Mesenchymal stem cell (in vitro differentiated cells and primary cell): ENCODE results near the gene SPG11.
"Not testable (repeated sequence)": the region's sequence is repeated elsewhere in the genome, so short reads cannot be mapped to it uniquely, and the experiment has no call there.

Experiments used
- DNase-seq: peaks from one replicate; pipeline ENCODE4 v3.0.0-alpha.2; 2013
- H2AFZ ChIP-seq: one replicate; pipeline ENCODE4 v1.6.1; 2013; ENCODE audit warnings: low read depth, mild to moderate bottlenecking, control low read depth, inconsistent platforms, low read length, moderate library complexity
- H2AK5ac ChIP-seq: 2 replicates; pipeline ENCODE4 v1.6.1; 2013; ENCODE audit warnings: low read length, moderate library complexity, mild to moderate bottlenecking, inconsistent platforms; ENCODE audit not compliant: severe bottlenecking
- H2BK120ac ChIP-seq: one replicate; pipeline ENCODE4 v1.6.1; 2013; ENCODE audit warnings: low read depth, mild to moderate bottlenecking, inconsistent platforms, low read length, moderate library complexity
- H2BK12ac ChIP-seq, 2 experiments: one replicate each; pipeline ENCODE4 v1.6.1; 2013; ENCODE audit warnings: inconsistent platforms in 2 of 2, low read length in 2 of 2, mild to moderate bottlenecking in 2 of 2, moderate library complexity in 2 of 2, control low read depth in 1 of 2
- H2BK15ac ChIP-seq: one replicate; pipeline ENCODE4 v1.6.1; 2013; ENCODE audit warnings: mild to moderate bottlenecking, low read depth, inconsistent platforms; ENCODE audit not compliant: poor library complexity, severe bottlenecking
- H2BK5ac ChIP-seq: 2 replicates; pipeline ENCODE4 v1.6.1; 2013; ENCODE audit warnings: low read depth, mild to moderate bottlenecking, low read length, control low read depth, inconsistent platforms; ENCODE audit not compliant: poor library complexity, severe bottlenecking
- H3K14ac ChIP-seq, 2 experiments: one replicate each; pipeline ENCODE4 v1.6.1; 2013; ENCODE audit warnings: inconsistent platforms in 2 of 2, low read length in 2 of 2, control low read depth in 1 of 2, mild to moderate bottlenecking in 1 of 2, moderate library complexity in 1 of 2
- H3K18ac ChIP-seq, 2 experiments: one replicate each; pipeline ENCODE4 v1.6.1; 2013; ENCODE audit warnings: inconsistent platforms in 2 of 2, low read length in 2 of 2, control low read depth in 1 of 2, low read depth in 1 of 2, mild to moderate bottlenecking in 1 of 2
- H3K23ac ChIP-seq, 2 experiments: one replicate each; pipeline ENCODE4 v1.6.1; 2013; ENCODE audit warnings: inconsistent platforms in 2 of 2, low read length in 2 of 2, mild to moderate bottlenecking in 2 of 2, moderate library complexity in 2 of 2, control low read depth in 1 of 2
- H3K27ac ChIP-seq: 2 replicates; pipeline ENCODE4 v1.5.1; 2013; ENCODE audit warnings: mild to moderate bottlenecking, moderate library complexity, low read length, control low read depth, inconsistent platforms; ENCODE audit not compliant: poor library complexity, severe bottlenecking
- H3K27me3 ChIP-seq, 2 experiments: 2 replicates each; pipeline versions ENCODE4 v1.6.1 to v1.7.0; 2013; ENCODE audit warnings: low read length in 2 of 2, mild to moderate bottlenecking in 2 of 2, moderate library complexity in 2 of 2, control low read depth in 1 of 2, inconsistent platforms in 1 of 2; ENCODE audit not compliant: control insufficient read depth in 1 of 2, insufficient read depth in 1 of 2
- H3K36me3 ChIP-seq, 2 experiments: 2 replicates each; pipeline versions ENCODE4 v1.6.1 to v1.7.0; 2013; ENCODE audit warnings: low read length in 2 of 2, control low read depth in 1 of 2, inconsistent platforms in 1 of 2, low read depth in 1 of 2, mild to moderate bottlenecking in 1 of 2; ENCODE audit not compliant: insufficient read depth in 2 of 2, control insufficient read depth in 1 of 2
- H3K4ac ChIP-seq, 2 experiments: one replicate each; pipeline ENCODE4 v1.6.1; 2013; ENCODE audit warnings: inconsistent platforms in 2 of 2, low read length in 2 of 2, mild to moderate bottlenecking in 2 of 2, moderate library complexity in 2 of 2, control low read depth in 1 of 2, low read depth in 1 of 2
- H3K4me1 ChIP-seq: 2 replicates; pipeline ENCODE4 v1.6.1; 2013; ENCODE audit warnings: low read depth, low read length, control low read depth; ENCODE audit not compliant: control insufficient read depth, insufficient read depth
- H3K4me2 ChIP-seq: 2 replicates; pipeline ENCODE4 v1.6.1; 2013; ENCODE audit warnings: low read length, mild to moderate bottlenecking, inconsistent platforms; ENCODE audit not compliant: poor library complexity, severe bottlenecking
- H3K4me3 ChIP-seq, 2 experiments: 2 replicates each; pipeline versions ENCODE4 v1.5.1 to v1.7.0; 2013; ENCODE audit warnings: low read length in 2 of 2, mild to moderate bottlenecking in 2 of 2, control low read depth in 1 of 2, low read depth in 1 of 2; ENCODE audit not compliant: insufficient read depth in 1 of 2
- H3K79me1 ChIP-seq: replicated peaks from 2 replicates; pipeline ENCODE4 v1.6.1; 2013; ENCODE audit warnings: mild to moderate bottlenecking, control low read depth, low read length, inconsistent platforms; ENCODE audit not compliant: poor library complexity, severe bottlenecking
- H3K9ac ChIP-seq: 2 replicates; pipeline ENCODE4 v1.7.0; 2013; ENCODE audit warnings: mild to moderate bottlenecking, low read length, moderate library complexity
- H3K9me3 ChIP-seq: 2 replicates; pipeline ENCODE4 v1.7.0; 2013; ENCODE audit warnings: mild to moderate bottlenecking, low read length; ENCODE audit not compliant: control insufficient read depth
- H4K8ac ChIP-seq: one replicate; pipeline ENCODE4 v1.6.1; 2013; ENCODE audit warnings: inconsistent platforms, mild to moderate bottlenecking, low read length, moderate library complexity
- H4K91ac ChIP-seq: one replicate; pipeline ENCODE4 v1.6.1; 2013; ENCODE audit warnings: mild to moderate bottlenecking, low read length, inconsistent platforms
- WGBS: methylation state at CpG from one replicate; pipeline ENCODE4 v1.1.7; 2013; ENCODE audit warnings: mixed read lengths; 5-methylcytosine and 5-hydroxymethylcytosine counted together

SPG11 gene

DNA sequence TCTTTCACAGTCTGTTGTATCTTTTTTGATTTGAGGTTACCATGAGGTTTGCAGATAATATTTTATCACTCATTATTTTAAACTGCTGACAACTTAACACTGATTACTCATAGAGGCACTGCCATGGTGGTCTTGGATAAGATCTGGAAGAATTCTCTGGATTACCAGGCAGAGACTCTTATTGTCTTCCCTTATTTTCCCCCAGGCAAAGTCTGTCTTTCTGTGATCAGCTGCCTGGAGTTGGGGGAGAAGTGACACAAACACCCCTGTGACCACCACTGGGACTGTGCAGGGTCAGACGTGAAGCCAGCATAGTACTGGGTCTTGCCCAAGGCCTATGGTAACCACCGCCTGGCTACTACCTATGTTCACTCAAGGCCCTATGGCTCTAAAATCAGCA is 42.9 kb upstream of the SPG11 start:
- H3K23ac ChIP-seq: no peak overlapping the region
- H2BK12ac ChIP-seq: no peak overlapping the region
- H3K18ac ChIP-seq: no peak overlapping the region
- H3K4ac ChIP-seq: no peak overlapping the region
- no peak overlapping the region for H3K9ac ChIP-seq
- no peak overlapping the region for H3K4me2 ChIP-seq
- no peak overlapping the region for H3K14ac ChIP-seq
- no peak overlapping the region for H2AK5ac ChIP-seq
- no peak overlapping the region for H2BK15ac ChIP-seq
- H3K36me3 ChIP-seq: peaks cover 0 to 4% of the 10 kb centered on the region in 2 experiments
- peaks cover 3% of the 10 kb centered on the region for H3K79me1 ChIP-seq
- H3K27ac ChIP-seq: no peak overlapping the region
- WGBS: 94% methylated on average over 2 of the region's 2 CpGs
- no peak overlapping the region for H3K4me3 ChIP-seq
- no peak overlapping the region for H2BK5ac ChIP-seq
- no peaks in the 10 kb centered on the region for H3K4me1 ChIP-seq
- H4K8ac ChIP-seq: no peak overlapping the region
- no peaks in the 10 kb centered on the region for H3K27me3 ChIP-seq
- no peak overlapping the region for H2BK120ac ChIP-seq
- DNase-seq: no peak
- no peak overlapping the region for H4K91ac ChIP-seq
- peaks cover 3% of the 10 kb centered on the region for H3K9me3 ChIP-seq
- H2AFZ ChIP-seq: no peak overlapping the region

DNA sequence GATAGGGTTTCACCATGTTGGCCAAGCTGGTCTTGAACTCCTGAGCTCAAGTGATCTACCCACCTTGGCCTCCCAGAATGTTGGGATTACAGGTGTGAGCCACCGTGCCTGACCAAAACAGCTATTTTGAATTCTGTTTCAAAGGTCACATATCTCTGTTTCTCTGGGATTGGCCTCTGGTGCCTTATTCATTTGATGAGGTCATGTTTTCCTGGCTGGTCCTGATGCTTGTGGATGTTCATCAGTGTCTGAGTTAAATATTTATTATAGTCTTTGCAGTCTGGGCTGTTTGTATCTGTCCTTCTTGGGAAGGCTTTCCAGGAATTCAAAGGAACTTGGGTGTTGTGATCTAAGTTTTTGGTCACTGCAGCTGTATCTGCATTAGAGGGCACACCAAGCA is 42.5 kb upstream of the SPG11 start:
- H2BK120ac ChIP-seq: no peak overlapping the region
- H2AFZ ChIP-seq: no peak overlapping the region
- no peak overlapping the region for H3K27ac ChIP-seq
- H2BK12ac ChIP-seq: no peak overlapping the region
- no peak overlapping the region for H3K23ac ChIP-seq
- no peak overlapping the region for H4K8ac ChIP-seq
- peaks cover 3% of the 10 kb centered on the region for H3K79me1 ChIP-seq
- H3K18ac ChIP-seq: no peak overlapping the region
- H2BK15ac ChIP-seq: no peak overlapping the region
- H3K9ac ChIP-seq: no peak overlapping the region
- no peaks in the 10 kb centered on the region for H3K4me1 ChIP-seq
- no peak overlapping the region for H3K4me3 ChIP-seq
- no peak overlapping the region for H3K4ac ChIP-seq
- no peak overlapping the region for H3K4me2 ChIP-seq
- H3K9me3 ChIP-seq: peaks cover 3% of the 10 kb centered on the region
- H3K36me3 ChIP-seq: peaks cover 0 to 4% of the 10 kb centered on the region in 2 experiments
- no peak overlapping the region for H3K14ac ChIP-seq
- H2AK5ac ChIP-seq: no peak overlapping the region
- H2BK5ac ChIP-seq: no peak overlapping the region
- 100% methylated on average over 1 of the region's 1 CpG for WGBS
- H4K91ac ChIP-seq: no peak overlapping the region
- no peak for DNase-seq
- H3K27me3 ChIP-seq: no peaks in the 10 kb centered on the region

DNA sequence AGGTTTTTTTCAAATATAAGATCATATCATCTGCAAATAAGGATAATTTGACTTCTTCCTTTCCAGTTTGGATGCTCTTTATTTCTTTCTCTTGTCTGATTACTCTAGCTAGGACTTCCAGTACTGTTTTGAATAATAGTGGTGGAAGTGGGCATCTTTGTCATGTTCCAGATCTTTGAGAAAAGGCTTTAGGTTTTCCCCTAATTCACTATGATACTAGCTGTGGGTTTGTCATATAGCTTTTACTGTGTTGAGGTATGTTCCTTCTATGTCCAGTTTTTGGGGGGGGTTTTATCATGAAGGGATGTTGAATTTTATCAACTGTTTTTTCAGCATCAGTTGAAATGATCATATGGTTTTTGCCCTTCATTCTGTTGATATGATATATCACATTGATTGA is 37.2 kb upstream of the SPG11 start:
- H2BK12ac ChIP-seq: not testable (repeated sequence)

GRCh38 chr15:44698641-44699040 is 35.2 kb upstream of the SPG11 start:
- Histone ChIP-seq H3K4me1 (no peaks in the 10 kb centered on the region), H4K8ac (no peak overlapping the region), H3K23ac (no peak overlapping the region), H2BK12ac (no peak overlapping the region), H2BK5ac (no peak overlapping the region), H3K27ac (no peak overlapping the region), H3K18ac (no peak overlapping the region), H3K36me3 (no peaks in the 10 kb centered on the region), H2BK120ac (no peak overlapping the region), H3K4me3 (no peak overlapping the region), H3K4me2 (no peak overlapping the region), H3K27me3 (peaks cover 0 to 22% of the 10 kb centered on the region in 2 experiments), H3K14ac (no peak overlapping the region), H2AK5ac (no peak overlapping the region), H3K79me1 (no peaks in the 10 kb centered on the region), H3K4ac (no peak overlapping the region), H3K9me3 (peaks cover 3% of the 10 kb centered on the region), H4K91ac (no peak overlapping the region), H3K9ac (no peak overlapping the region), H2BK15ac (no peak overlapping the region), H2AFZ (no peak overlapping the region)
- no peak for DNase-seq
- 100% methylated on average over 1 of the region's 2 CpGs for WGBS

More for the DNA sequence above, 37.2 kb upstream of the SPG11 start:
- H2BK15ac ChIP-seq, H3K9me3 ChIP-seq, H3K79me1 ChIP-seq, H3K23ac ChIP-seq, H4K91ac ChIP-seq, H3K14ac ChIP-seq, H3K9ac ChIP-seq, H2AK5ac ChIP-seq, H3K4me1 ChIP-seq, H2BK120ac ChIP-seq, H3K4me2 ChIP-seq, H3K4ac ChIP-seq, DNase-seq, H3K36me3 ChIP-seq, H4K8ac ChIP-seq, H2AFZ ChIP-seq, H2BK5ac ChIP-seq, H3K27ac ChIP-seq, H3K4me3 ChIP-seq, H3K18ac ChIP-seq: not testable (repeated sequence)
- peaks cover 0 to 15% of the 10 kb centered on the region in 2 experiments for H3K27me3 ChIP-seq
